ENCODE data around the gene GLIPR2.
"Not testable (repeated sequence)": the region's sequence is repeated elsewhere in the genome, so short reads cannot be mapped to it uniquely, and the experiment has no call there.

Gene GLIPR2

GRCh38 chr9:36165826-36166167 lies 29.3 kb downstream of the GLIPR2 start:
- no peak for DNase-seq

GRCh38 chr9:36166168-36166927 lies 29.8 kb downstream of the GLIPR2 start:
- DNase-seq: peak in 1 of 2 experiments; percentile 18

GRCh38 chr9:36169166-36169565 lies 32.6 kb downstream of the GLIPR2 start, which contains the start of gene CCIN:
CCIN (plus strand) TSS chr9:36169388; CDS start chr9:36169503, 115 bp downstream.
- DNase-seq: no peak

GRCh38 chr9:36169708-36170107 lies 33.2 kb downstream of the GLIPR2 start:
- DNase-seq: no peak

GRCh38 chr9:36170531-36170930 lies 34.0 kb downstream of the GLIPR2 start:
- DNase-seq: no peak

- DNase-seq: no peak
Observed at GRCh38 chr9:36173861-36174260, 37.3 kb downstream of the GLIPR2 start.

GRCh38 chr9:36174271-36174670 lies 37.7 kb downstream of the GLIPR2 start:
- DNase-seq: no peak

GRCh38 chr9:36174731-36175130 lies 38.2 kb downstream of the GLIPR2 start:
- no peak for DNase-seq

GRCh38 chr9:36175209-36175608 lies 38.7 kb downstream of the GLIPR2 start:
- DNase-seq: not testable (repeated sequence)

- DNase-seq: not testable (repeated sequence)
Observed at GRCh38 chr9:36176496-36176895, 40.0 kb downstream of the GLIPR2 start.

GRCh38 chr9:36177571-36177970 lies 41.0 kb downstream of the GLIPR2 start:
- no peak for DNase-seq

GRCh38 chr9:36180243-36180642 lies 43.7 kb downstream of the GLIPR2 start:
- DNase-seq: not testable (repeated sequence)

- no peak for DNase-seq
Observed at GRCh38 chr9:36187414-36187813, 50.9 kb downstream of the GLIPR2 start.

- DNase-seq: no peak
Observed at GRCh38 chr9:36188212-36188611, 51.7 kb downstream of the GLIPR2 start.

GRCh38 chr9:36189976-36190375 lies 53.4 kb downstream of the GLIPR2 start:
- DNase-seq: no peak

GRCh38 chr9:36190388-36191289 lies 54.1 kb downstream of the GLIPR2 start, which contains the start of gene CLTA:
CLTA (plus strand) TSS chr9:36190921; CDS start chr9:36191057, 136 bp downstream.
- DNase-seq: peak; percentile 72 to 84

GRCh38 chr9:36191290-36191645 lies 54.7 kb downstream of the GLIPR2 start:
- no peak for DNase-seq

- no peak for DNase-seq
Observed at GRCh38 chr9:36191686-36192085, 55.2 kb downstream of the GLIPR2 start.

GRCh38 chr9:36192196-36192595 lies 55.7 kb downstream of the GLIPR2 start:
- DNase-seq: no peak

GRCh38 chr9:36193023-36193422 lies 56.5 kb downstream of the GLIPR2 start:
- no peak for DNase-seq

GRCh38 chr9:36194326-36195000 lies 57.9 kb downstream of the GLIPR2 start:
- no peak for DNase-seq

GRCh38 chr9:36204906-36205547 lies 68.5 kb downstream of the GLIPR2 start:
- no peak for DNase-seq

- no peak for DNase-seq
Observed at GRCh38 chr9:36207016-36207415, 70.5 kb downstream of the GLIPR2 start.
